Effector CD4-positive, alpha-beta T cell (primary cell): ENCODE measurements around the gene COL13A1.

Experiments used
- DNase-seq: peaks from one replicate; pipeline ENCODE4 v3.0.0-alpha.2; 2020

Gene COL13A1

GRCh38 chr10:69893271-69893900 lies 91.7 kb downstream of the COL13A1 start:
- DNase-seq = no peak

DNA sequence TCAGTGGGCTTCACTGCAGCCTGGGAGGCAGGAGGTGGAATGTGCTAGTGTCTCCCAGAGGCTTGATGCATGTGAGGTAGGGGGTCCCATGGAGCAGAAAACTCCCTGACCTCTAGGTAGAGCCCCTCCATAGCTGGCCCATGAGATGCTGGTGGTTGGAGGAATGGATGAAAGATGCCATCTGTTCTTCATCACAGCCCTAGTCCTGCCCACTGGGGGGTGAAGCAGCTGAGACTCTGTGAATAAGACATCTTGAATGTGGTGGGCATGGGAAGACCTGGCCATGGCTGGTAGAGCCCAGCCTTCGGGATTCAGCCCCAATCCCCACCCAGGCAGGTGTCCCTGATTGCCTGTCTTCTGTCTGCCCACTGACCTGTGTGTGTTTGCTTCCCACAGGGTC lies 92.5 kb downstream of the COL13A1 start:
- no peak for DNase-seq

DNA sequence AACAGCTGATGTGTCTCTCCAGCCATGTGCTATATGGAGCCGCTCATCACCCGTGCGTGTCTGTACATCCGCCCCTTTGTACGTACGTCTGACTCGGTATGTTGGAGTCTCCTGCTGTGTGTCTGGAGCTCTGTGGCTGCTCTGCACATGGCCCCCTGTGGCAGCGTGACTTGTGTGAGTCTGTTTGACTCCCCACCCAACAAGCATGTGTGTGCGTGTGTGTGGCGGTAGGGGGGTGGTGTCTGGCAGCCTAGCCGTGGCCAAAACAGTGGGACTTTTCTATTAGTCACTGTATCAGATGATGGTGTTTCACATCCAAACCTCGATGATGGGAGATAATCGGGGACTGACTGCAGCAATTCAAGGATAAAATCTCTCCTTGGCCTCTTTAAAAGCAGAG lies 94.1 kb downstream of the COL13A1 start:
- no peak for DNase-seq

DNA sequence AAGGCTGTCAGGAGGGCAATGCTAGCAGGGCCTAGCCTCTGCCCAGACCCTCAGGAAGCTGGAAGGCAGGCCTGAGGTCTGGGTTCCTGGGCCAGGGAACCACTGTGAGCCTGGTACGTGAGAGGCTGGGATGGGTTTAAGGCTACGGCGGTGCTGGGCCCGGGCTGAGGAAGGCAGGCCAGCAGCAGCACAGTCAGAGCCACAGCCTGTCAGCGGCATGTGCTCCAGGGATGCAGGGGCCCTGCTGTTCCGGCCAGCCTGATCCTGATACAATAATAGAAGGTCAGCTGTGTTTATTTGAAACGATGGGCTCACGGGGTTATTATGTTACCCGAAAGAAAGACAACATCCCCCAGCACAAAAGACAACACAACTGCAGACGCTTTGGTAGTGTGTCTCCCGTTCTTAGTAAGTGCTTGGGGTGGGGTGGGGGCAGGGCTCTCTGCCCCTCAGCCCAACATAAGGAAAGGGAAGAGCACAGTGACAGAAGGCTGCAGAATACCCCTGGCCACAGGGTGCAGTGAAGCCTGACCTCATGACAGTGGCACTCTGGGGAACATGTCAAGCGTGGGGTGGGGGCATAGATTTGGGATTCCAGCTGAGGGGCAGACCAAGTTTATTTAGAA lies 95.0 kb downstream of the COL13A1 start:
- DNase-seq = no peak

DNA sequence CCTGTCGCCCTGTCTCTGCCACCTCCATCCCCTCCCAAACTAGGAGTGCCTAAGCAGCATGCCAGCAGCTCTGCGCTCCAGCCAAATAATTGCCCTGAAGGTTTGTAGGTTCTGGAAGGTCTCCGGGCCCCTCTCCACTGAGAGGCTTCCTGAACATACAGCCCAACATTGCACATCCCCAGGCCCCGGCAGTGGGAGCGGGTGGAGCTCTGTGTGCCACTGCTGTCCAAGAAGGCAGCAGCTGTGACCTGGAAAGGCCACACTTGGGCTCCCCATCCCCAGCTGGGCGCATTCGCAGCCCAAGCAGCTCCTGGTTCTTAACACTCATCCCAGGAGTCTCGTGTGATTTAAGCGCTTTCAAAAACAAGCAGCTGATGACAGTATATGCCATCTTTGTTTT lies 95.7 kb downstream of the COL13A1 start:
- no peak for DNase-seq

GRCh38 chr10:69897999-69898398 lies 96.3 kb downstream of the COL13A1 start:
- DNase-seq = no peak

GRCh38 chr10:69898524-69898923 lies 96.8 kb downstream of the COL13A1 start:
- DNase-seq = no peak

- DNase-seq = no peak
Observed at GRCh38 chr10:69898941-69899340, 97.2 kb downstream of the COL13A1 start.

- no peak for DNase-seq
Observed at GRCh38 chr10:69899727-69900595, 98.3 kb downstream of the COL13A1 start.

DNA sequence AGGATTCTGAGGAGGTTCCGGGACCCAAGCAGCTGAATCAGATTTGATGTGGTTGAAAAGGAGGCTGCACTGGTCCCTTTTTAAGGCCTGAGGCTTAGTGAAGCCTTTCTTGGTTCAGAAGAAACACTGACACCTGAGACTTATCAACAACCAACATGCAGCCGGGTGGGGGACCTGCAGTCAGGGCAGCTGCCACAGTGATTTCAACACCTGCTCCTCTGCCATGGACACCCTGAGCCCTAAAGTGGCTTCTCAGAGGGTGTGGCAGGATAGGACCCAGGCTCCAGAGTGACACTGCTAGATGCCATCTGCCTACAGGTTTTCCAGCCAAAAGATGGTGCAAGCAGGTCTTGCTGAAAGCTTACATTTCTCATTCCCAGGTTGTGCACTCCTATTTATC lies 99.3 kb downstream of the COL13A1 start:
- DNase-seq = no peak

- DNase-seq = no peak
Observed at GRCh38 chr10:69901628-69902505, 100.2 kb downstream of the COL13A1 start.

- DNase-seq = no peak
Observed at GRCh38 chr10:69902835-69903535, 101.3 kb downstream of the COL13A1 start.

DNA sequence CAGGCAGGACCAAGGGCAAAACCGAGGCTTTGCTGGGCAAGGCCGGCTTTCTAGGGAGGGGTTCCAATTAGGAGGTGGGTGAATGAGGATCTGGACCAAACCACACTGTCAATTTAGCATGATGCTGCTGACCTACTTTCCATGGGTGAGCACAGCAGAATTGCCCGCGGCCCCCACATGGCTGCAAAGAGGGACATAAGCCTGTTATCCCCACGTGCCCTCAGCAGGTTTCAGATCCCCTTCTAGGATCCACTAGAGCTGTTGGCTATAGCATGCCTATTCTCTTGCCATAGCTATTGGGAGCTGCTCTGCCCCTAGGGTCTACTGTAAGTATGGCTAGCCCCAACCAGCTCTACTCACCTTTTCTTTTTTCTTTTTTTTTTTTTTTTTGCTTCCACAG lies 102.8 kb downstream of the COL13A1 start:
- no peak for DNase-seq

DNA sequence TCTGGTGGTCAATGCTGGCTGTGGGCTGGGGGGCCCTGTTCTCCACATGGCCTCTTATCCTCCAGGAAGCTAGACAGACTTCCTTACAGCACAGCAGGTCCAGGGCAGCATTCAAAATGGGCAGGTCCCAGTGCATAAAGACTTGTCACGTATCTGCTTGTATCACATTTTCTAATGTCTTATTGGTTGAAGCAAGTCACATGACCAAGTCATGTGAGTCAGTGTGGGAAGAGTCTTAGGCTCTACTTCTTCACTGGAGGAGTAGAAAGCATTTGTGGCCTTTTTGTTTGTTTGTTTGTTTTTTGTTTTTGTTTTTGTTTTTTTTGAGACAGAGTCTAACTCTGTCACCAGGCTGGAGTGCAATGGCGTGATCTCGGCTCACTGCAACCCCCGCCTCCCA lies 104.7 kb downstream of the COL13A1 start:
- DNase-seq = no peak

GRCh38 chr10:69907517-69907916 lies 105.8 kb downstream of the COL13A1 start:
- DNase-seq = no peak

DNA sequence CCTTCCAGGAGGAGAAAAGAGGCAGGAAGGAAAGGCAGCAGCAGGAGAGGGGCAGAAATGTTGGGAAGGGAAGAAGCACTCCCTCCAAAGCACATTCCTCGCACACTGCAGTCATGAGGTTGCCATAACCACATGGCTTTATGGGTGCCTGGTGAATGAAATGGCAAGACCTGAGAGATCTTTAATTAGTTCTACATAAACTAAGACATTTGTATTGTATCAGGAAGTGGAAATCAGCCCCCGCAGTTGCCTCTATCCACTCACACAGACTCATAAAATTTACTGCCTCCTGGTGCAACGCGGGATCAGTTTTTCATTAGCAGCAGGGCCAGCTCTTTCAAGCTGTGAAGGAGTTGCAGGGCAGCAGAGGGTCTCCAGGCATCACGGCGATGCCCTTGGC lies 106.4 kb downstream of the COL13A1 start:
- DNase-seq = no peak

- DNase-seq = no peak
Observed at GRCh38 chr10:69910561-69910960, 108.9 kb downstream of the COL13A1 start.

DNA sequence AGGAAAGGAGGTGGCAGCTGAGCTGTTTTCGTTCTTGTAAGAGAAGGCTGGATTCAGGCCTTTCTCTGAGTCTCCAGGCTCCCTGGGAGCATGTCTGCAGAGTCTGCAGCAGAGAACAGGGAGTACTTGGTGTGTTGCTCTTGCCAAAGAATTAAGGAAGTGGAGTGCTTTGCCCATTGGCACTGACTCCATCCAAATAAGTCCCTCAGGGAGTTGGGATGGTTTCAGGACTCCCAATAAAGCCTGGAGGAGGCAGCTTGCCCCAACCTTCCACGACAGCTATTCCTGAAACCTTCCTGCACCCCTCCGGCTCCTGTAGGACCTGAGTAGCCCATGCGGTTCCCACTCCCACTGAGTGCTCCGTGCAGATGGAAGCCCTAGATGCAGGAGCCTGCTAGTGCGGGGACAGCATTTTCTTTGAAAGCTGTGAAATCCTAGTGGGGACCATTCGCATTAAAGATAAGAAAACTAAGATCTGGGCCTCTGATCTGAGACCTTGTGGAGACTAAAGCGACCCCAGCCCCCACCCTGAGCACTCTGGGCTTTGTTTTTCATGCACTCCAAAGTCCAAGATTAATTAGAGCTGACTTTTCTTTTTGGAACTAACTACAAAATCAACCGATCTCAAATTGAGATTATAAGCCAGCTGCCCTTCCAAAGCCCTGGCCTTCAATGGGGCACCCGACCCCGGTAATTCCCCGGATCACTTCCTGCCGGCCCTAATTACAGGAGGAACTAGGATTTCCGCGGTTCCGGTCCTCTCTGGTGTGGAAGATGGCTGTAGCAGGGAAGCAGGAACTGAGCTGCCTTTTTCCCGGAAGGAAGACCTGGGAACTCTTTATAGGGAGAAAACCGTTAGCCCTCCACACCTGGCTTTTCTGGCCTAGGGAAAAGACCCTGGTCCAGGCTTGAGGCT lies 110.2 kb downstream of the COL13A1 start:
- no peak for DNase-seq

- DNase-seq = no peak
Observed at GRCh38 chr10:69912589-69912988, 110.9 kb downstream of the COL13A1 start.

GRCh38 chr10:69913606-69914382 lies 112.1 kb downstream of the COL13A1 start:
- DNase-seq = no peak
